Neural cell (in vitro differentiated cells): Measurements from ENCODE around the gene BTBD1. TPM values are rescaled to one million over a fixed set of nuclear protein-coding genes. Genes with fewer than 3 reads are reported as not detected.
"Not testable (repeated sequence)": the region's sequence is repeated elsewhere in the genome, so short reads cannot be mapped to it uniquely, and the experiment has no call there.

Experiments
- H2AFZ ChIP-seq: fragments of 200-600, 300-800 bp; sonication (generic), shearing (Covaris generic); 2 replicates; pipeline ENCODE4 v1.6.0; 2014; ENCODE audit warnings: low read depth, mild to moderate bottlenecking, antibody characterized with exemption, low read length, moderate library complexity
- H3F3A ChIP-seq: fragments of 200-600 bp; shearing (Covaris generic); 2 replicates; pipeline ENCODE4 v1.6.1; 2016; ENCODE audit warnings: mild to moderate bottlenecking, moderate library complexity, mixed read lengths, antibody characterized with exemption, low read length; ENCODE audit not compliant: insufficient read depth, poor library complexity, severe bottlenecking
- H3K27ac ChIP-seq: fragments of 200-600, 300-800 bp; sonication (generic), shearing (Covaris generic); 2 replicates; pipeline ENCODE4 v1.5.1; 2014; ENCODE audit warnings: mild to moderate bottlenecking, low read length, moderate library complexity
- H3K27me3 ChIP-seq: fragments of 300-800, 200-600 bp; sonication (generic), shearing (Covaris generic); 2 replicates; pipeline ENCODE4 v1.6.0; 2014; ENCODE audit warnings: mild to moderate bottlenecking, low read depth, low read length, moderate library complexity; ENCODE audit not compliant: insufficient read depth
- H3K36me3 ChIP-seq: fragments of 300-800, 200-600 bp; sonication (generic), shearing (Covaris generic); 2 replicates; pipeline ENCODE4 v1.5.1; 2014; ENCODE audit warnings: mild to moderate bottlenecking, antibody characterized with exemption, low read length, moderate library complexity; ENCODE audit not compliant: insufficient read depth
- H3K4me2 ChIP-seq: fragments of 300-800, 200-600 bp; sonication (generic), shearing (Covaris generic); 2 replicates; pipeline ENCODE4 v1.6.0; 2014; ENCODE audit warnings: mild to moderate bottlenecking, low read length
- H3K4me3 ChIP-seq: fragments of 300-800, 200-600 bp; sonication (generic), shearing (Covaris generic); 2 replicates; pipeline ENCODE4 v1.5.1; 2014; ENCODE audit warnings: mild to moderate bottlenecking, low read length, moderate library complexity
- H3K79me2 ChIP-seq: fragments of 200-600 bp; shearing (Covaris generic); replicated peaks from 2 replicates; pipeline ENCODE4 v1.6.0; 2014; ENCODE audit warnings: mild to moderate bottlenecking, low read length, moderate library complexity; ENCODE audit not compliant: insufficient read depth
- H3K9ac ChIP-seq: fragments of 300-800, 200-600 bp; sonication (generic), shearing (Covaris generic); 2 replicates; pipeline ENCODE4 v1.6.1; 2016; ENCODE audit warnings: mild to moderate bottlenecking, low read length, mixed read lengths
- H3K9me2 ChIP-seq: fragments of 200-600 bp; shearing (Covaris generic); 2 replicates; pipeline ENCODE4 v1.6.1; 2016; ENCODE audit warnings: mild to moderate bottlenecking, low read length, mixed read lengths; ENCODE audit not compliant: insufficient read depth
- H3K9me3 ChIP-seq: fragments of 200-600, 300-800 bp; sonication (generic), shearing (Covaris generic); 2 replicates; pipeline ENCODE4 v1.6.1; 2016; ENCODE audit warnings: mild to moderate bottlenecking, mixed run types, low read length, moderate library complexity, mixed read lengths
- H4K20me1 ChIP-seq: fragments of 200-600 bp; shearing (Covaris generic); 2 replicates; pipeline ENCODE4 v1.6.1; 2016; ENCODE audit warnings: mild to moderate bottlenecking, mixed run types; ENCODE audit not compliant: insufficient read depth
- EP300 ChIP-seq: fragments of 450-650 bp; conservative IDR thresholded peaks from 2 replicates; pipeline ENCODE4 v1.6.1; 2014; ENCODE audit warnings: antibody characterized with exemption, mild to moderate bottlenecking, moderate library complexity; ENCODE audit not compliant: poor library complexity, severe bottlenecking
- EZH2 ChIP-seq: fragments of 200-600, 300-800 bp; shearing (Covaris generic), sonication (generic); IDR thresholded peaks from 2 replicates; pipeline ENCODE4 v1.6.1; 2014; ENCODE audit warnings: antibody characterized with exemption, low read length, borderline replicate concordance, mild to moderate bottlenecking; ENCODE audit not compliant: insufficient read depth, poor library complexity, severe bottlenecking
- MXI1 ChIP-seq: fragments of 450-650 bp; conservative IDR thresholded peaks from 2 replicates; pipeline ENCODE4 v1.6.1; 2014; ENCODE audit warnings: antibody characterized with exemption, mild to moderate bottlenecking; ENCODE audit not compliant: poor library complexity, severe bottlenecking
- POLR2AphosphoS5 ChIP-seq: IDR thresholded peaks from 2 replicates; pipeline ENCODE4 v1.6.1; 2012
- RAD21 ChIP-seq: fragments of 450-650 bp; conservative IDR thresholded peaks from 2 replicates; pipeline ENCODE4 v1.6.1; 2014; ENCODE audit warnings: antibody characterized with exemption, mild to moderate bottlenecking, moderate library complexity
- SMC3 ChIP-seq: fragments of 450-650 bp; conservative IDR thresholded peaks from 2 replicates; pipeline ENCODE4 v1.6.1; 2014; ENCODE audit warnings: antibody characterized with exemption, mild to moderate bottlenecking, moderate library complexity; ENCODE audit not compliant: poor library complexity
- TAF1 ChIP-seq: IDR thresholded peaks from 2 replicates; pipeline ENCODE4 v1.6.1; 2012; ENCODE audit warnings: low read depth
- polyA plus RNA-seq: library from polyadenylated mRNA; depleted of rRNA; stranded (reverse); fragments of >200 nt; gene quantifications from 2 replicates; pipeline ENCODE4 v1.2.3, GENCODE V29; 2014
- TF ChIP-seq, protein P1 (sequence below): fragments of 450-650 bp; IDR thresholded peaks from 2 replicates; pipeline ENCODE4 v1.5.1; 2014; ENCODE audit warnings: antibody characterized with exemption, mild to moderate bottlenecking, moderate library complexity; ENCODE audit not compliant: poor library complexity, severe bottlenecking
- TF ChIP-seq, protein P2 (sequence below): IDR thresholded peaks from 2 replicates; pipeline ENCODE4 v1.6.1; 2012; ENCODE audit warnings: borderline replicate concordance

Gene BTBD1
- polyA plus RNA-seq, 1 donor from 2014 or later, result 153 TPM

DNA sequence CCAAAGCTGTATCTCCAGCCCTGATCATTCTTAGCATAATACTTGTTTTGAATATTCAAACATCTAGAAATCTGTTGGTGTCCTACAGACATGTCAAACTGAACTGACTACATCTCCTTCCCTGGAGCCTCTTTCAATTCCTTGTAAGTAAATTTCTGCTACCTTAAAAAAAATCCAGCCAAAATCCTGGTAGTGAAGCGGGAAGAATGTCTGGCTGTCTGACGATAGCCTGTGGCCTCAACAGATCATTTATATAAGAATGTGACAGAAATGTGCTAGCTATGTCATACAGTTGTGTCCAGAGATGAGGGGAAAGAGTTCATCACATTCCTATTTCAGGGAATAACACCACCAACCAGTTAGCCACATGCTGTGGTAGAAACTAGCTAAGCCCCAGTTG is 21.8 kb upstream of the BTBD1 start:
- H3K4me3 ChIP-seq, result no peak overlapping the region
- no peaks in the 10 kb centered on the region for H3F3A ChIP-seq
- no peaks in the 10 kb centered on the region for H3K27me3 ChIP-seq
- H3K9me3 ChIP-seq, result no peaks in the 10 kb centered on the region
- no peaks in the 10 kb centered on the region for H3K9me2 ChIP-seq
- no peak overlapping the region for H3K27ac ChIP-seq
- no peaks in the 10 kb centered on the region for H3K79me2 ChIP-seq
- no peak overlapping the region for H2AFZ ChIP-seq
- no peaks in the 10 kb centered on the region for H3K36me3 ChIP-seq
- no peak overlapping the region for H3K4me2 ChIP-seq
- H3K9ac ChIP-seq, result no peak overlapping the region
- no peaks in the 10 kb centered on the region for H4K20me1 ChIP-seq
- TF ChIP-seq EZH2 (no peak), POLR2AphosphoS5 (no peak), EP300 (no peak), TAF1 (no peak), RAD21 (no peak)
- TF ChIP-seq, protein P1, sequence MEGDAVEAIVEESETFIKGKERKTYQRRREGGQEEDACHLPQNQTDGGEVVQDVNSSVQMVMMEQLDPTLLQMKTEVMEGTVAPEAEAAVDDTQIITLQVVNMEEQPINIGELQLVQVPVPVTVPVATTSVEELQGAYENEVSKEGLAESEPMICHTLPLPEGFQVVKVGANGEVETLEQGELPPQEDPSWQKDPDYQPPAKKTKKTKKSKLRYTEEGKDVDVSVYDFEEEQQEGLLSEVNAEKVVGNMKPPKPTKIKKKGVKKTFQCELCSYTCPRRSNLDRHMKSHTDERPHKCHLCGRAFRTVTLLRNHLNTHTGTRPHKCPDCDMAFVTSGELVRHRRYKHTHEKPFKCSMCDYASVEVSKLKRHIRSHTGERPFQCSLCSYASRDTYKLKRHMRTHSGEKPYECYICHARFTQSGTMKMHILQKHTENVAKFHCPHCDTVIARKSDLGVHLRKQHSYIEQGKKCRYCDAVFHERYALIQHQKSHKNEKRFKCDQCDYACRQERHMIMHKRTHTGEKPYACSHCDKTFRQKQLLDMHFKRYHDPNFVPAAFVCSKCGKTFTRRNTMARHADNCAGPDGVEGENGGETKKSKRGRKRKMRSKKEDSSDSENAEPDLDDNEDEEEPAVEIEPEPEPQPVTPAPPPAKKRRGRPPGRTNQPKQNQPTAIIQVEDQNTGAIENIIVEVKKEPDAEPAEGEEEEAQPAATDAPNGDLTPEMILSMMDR, result no peak

DNA sequence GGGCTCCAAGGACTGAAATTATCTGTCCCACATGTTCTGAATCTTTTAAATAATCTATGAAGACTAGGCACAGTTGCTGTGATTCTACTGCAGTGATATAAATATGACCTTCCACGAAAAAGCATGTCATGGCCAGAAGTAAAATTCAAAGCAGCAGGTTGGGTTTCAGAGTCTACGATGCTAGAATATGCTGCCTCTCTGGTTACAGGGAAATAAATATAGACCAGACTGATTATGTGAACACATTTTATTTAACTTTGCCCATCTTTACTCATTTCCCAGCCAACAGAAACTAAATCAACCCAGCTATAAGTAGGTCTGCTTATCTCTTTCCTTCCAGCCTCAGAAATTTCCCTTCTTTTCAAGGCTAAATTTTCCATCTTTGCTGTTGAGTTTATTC is 20.5 kb upstream of the BTBD1 start:
- Histone ChIP-seq H3K36me3 (no peaks in the 10 kb centered on the region), H3K27ac (no peak overlapping the region), H3K27me3 (no peaks in the 10 kb centered on the region), H3F3A (no peaks in the 10 kb centered on the region), H3K4me3 (no peak overlapping the region), H3K9me3 (no peaks in the 10 kb centered on the region), H3K9me2 (no peaks in the 10 kb centered on the region), H3K4me2 (no peak overlapping the region), H3K9ac (no peak overlapping the region), H3K79me2 (no peaks in the 10 kb centered on the region), H4K20me1 (no peaks in the 10 kb centered on the region), H2AFZ (no peak overlapping the region)
- TF ChIP-seq TAF1 (no peak), RAD21 (no peak), POLR2AphosphoS5 (no peak), SMC3 (no peak), EP300 (no peak), EZH2 (no peak), MXI1 (no peak)
- TF ChIP-seq, protein P2, sequence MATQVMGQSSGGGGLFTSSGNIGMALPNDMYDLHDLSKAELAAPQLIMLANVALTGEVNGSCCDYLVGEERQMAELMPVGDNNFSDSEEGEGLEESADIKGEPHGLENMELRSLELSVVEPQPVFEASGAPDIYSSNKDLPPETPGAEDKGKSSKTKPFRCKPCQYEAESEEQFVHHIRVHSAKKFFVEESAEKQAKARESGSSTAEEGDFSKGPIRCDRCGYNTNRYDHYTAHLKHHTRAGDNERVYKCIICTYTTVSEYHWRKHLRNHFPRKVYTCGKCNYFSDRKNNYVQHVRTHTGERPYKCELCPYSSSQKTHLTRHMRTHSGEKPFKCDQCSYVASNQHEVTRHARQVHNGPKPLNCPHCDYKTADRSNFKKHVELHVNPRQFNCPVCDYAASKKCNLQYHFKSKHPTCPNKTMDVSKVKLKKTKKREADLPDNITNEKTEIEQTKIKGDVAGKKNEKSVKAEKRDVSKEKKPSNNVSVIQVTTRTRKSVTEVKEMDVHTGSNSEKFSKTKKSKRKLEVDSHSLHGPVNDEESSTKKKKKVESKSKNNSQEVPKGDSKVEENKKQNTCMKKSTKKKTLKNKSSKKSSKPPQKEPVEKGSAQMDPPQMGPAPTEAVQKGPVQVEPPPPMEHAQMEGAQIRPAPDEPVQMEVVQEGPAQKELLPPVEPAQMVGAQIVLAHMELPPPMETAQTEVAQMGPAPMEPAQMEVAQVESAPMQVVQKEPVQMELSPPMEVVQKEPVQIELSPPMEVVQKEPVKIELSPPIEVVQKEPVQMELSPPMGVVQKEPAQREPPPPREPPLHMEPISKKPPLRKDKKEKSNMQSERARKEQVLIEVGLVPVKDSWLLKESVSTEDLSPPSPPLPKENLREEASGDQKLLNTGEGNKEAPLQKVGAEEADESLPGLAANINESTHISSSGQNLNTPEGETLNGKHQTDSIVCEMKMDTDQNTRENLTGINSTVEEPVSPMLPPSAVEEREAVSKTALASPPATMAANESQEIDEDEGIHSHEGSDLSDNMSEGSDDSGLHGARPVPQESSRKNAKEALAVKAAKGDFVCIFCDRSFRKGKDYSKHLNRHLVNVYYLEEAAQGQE, result no peak
- TF ChIP-seq, protein P1, result no peak

DNA sequence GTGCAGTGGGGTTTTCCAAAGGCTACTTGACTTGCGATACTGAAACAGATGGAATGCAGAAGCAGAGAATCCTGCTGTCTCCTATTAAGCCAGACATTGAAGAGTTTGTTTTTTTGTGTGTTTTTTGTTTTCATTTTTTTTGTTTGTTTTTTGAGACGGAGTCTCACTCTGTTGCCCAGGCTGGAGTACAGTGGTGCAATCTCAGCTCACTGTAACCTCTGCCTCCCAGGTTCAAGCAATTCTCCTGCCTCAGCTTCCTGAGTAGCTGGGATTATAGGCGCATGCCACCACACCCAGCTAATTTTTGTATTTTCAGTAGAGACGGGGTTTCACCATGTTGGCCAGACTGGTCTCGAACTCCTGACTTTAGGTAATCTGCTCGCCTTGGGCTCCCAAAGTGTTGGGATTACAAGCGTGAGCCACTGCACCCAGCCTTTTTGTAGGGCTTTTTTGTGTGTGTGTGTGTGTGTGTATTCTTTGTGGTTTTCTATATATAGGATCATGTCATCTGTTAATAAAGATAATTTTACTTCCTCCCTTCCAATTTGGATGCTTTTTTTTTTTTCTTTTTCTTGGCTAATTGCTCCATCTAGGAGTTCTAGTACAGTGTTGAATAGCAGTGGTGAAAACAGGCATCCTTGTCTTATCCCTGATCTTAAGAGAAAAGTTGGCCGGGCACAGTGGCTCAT is 19.0 kb upstream of the BTBD1 start:
- not testable (repeated sequence) for H3K36me3 ChIP-seq, H3K79me2 ChIP-seq, H4K20me1 ChIP-seq, H3K9ac ChIP-seq, H3K27me3 ChIP-seq, H2AFZ ChIP-seq, H3K27ac ChIP-seq, H3K9me3 ChIP-seq, H3K4me3 ChIP-seq, H3K4me2 ChIP-seq, H3F3A ChIP-seq, H3K9me2 ChIP-seq

DNA sequence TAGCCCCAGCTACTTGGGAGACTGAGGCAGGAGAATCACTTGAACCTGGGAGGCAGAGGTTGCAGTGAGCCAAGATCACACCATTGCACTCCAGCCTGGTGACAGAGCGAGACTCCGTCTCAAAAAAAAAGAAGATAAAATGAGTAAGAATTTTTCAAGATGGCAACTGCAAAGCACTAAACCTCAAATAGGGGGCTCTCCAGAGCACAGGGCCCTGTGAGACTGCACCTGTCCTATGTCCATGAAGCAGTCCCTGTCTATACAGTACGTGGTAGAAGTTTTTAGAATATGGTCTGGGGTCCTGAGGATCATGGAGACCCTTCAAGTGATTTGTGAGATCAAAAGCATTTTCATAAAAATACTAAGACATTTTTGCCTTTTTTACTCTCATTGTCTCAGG is 18.4 kb upstream of the BTBD1 start:
- not testable (repeated sequence) for H3K9ac ChIP-seq, H3K9me2 ChIP-seq, H3K9me3 ChIP-seq, H3K36me3 ChIP-seq, H3K4me3 ChIP-seq, H3K27ac ChIP-seq, H4K20me1 ChIP-seq, H2AFZ ChIP-seq, H3K27me3 ChIP-seq, H3F3A ChIP-seq, H3K79me2 ChIP-seq, H3K4me2 ChIP-seq
